HEK293 (cell line): Measurements from ENCODE around the gene LIG3.

Experiments
- BCL6B ChIP-seq: fragments of 450-650 bp; formaldehyde crosslinking; IDR thresholded peaks from 2 replicates; pipeline ENCODE4 v1.5.1; 2017; ENCODE audit warnings: missing biosample characterization, missing genetic modification characterization
- GLI2 ChIP-seq: fragments of 450-650 bp; formaldehyde crosslinking; IDR thresholded peaks from 2 replicates; pipeline ENCODE4; 2017; ENCODE audit warnings: missing biosample characterization, missing genetic modification characterization, low read depth, borderline replicate concordance
- HOXA7 ChIP-seq: sonication (generic); formaldehyde crosslinking; IDR thresholded peaks from 2 replicates; pipeline ENCODE4 v1.8.1; 2022; ENCODE audit warnings: missing genetic modification reagents, borderline replicate concordance
- IKZF3 ChIP-seq: fragments of 450-650 bp; IDR thresholded peaks from 2 replicates; pipeline ENCODE4 v1.5.0; 2018; ENCODE audit warnings: missing biosample characterization, mild to moderate bottlenecking, missing genetic modification characterization, moderate library complexity
- KLF7 ChIP-seq: fragments of 450-650 bp; formaldehyde crosslinking; IDR thresholded peaks from 2 replicates; pipeline ENCODE4 v1.5.1; 2016; ENCODE audit warnings: missing biosample characterization, missing genetic modification characterization, borderline replicate concordance
- OSR2 ChIP-seq: fragments of 450-650 bp; formaldehyde crosslinking; IDR thresholded peaks from 2 replicates; pipeline ENCODE4 v1.5.1; 2016; ENCODE audit warnings: missing biosample characterization, missing genetic modification characterization
- PATZ1 ChIP-seq: fragments of 450-650 bp; formaldehyde crosslinking; IDR thresholded peaks from 2 replicates; pipeline ENCODE4 v1.5.1; 2016; ENCODE audit warnings: missing biosample characterization, missing genetic modification characterization
- RBAK ChIP-seq: fragments of 450-650 bp; formaldehyde crosslinking; IDR thresholded peaks from 2 replicates; pipeline ENCODE4 v1.5.1; 2016; ENCODE audit warnings: missing biosample characterization, missing genetic modification characterization
- SP2 ChIP-seq: fragments of 450-650 bp; formaldehyde crosslinking; IDR thresholded peaks from 2 replicates; pipeline ENCODE4 v1.5.1; 2016; ENCODE audit warnings: missing biosample characterization, missing genetic modification characterization
- SP7 ChIP-seq: fragments of 450-650 bp; formaldehyde crosslinking; IDR thresholded peaks from 2 replicates; pipeline ENCODE4 v1.5.1; 2016; ENCODE audit warnings: missing biosample characterization, missing genetic modification characterization
- ZBTB20 ChIP-seq: fragments of 450-650 bp; formaldehyde crosslinking; IDR thresholded peaks from 2 replicates; pipeline ENCODE4 v1.5.1; 2016; ENCODE audit warnings: missing biosample characterization, missing genetic modification characterization
- ZBTB21 ChIP-seq: fragments of 450-650 bp; formaldehyde crosslinking; IDR thresholded peaks from 2 replicates; pipeline ENCODE4 v1.5.1; 2017; ENCODE audit warnings: missing biosample characterization, missing genetic modification characterization
- ZBTB48 ChIP-seq: fragments of 450-650 bp; formaldehyde crosslinking; IDR thresholded peaks from 2 replicates; pipeline ENCODE4 v1.5.1; 2016; ENCODE audit warnings: missing biosample characterization, missing genetic modification characterization
- ZBTB8A ChIP-seq: fragments of 450-650 bp; formaldehyde crosslinking; IDR thresholded peaks from 2 replicates; pipeline ENCODE4 v1.5.1; 2016; ENCODE audit warnings: missing biosample characterization, missing genetic modification characterization
- ZNF140 ChIP-seq: fragments of 450-650 bp; formaldehyde crosslinking; IDR thresholded peaks from 2 replicates; pipeline ENCODE4 v1.5.1; 2016; ENCODE audit warnings: missing biosample characterization, missing genetic modification characterization
- ZNF335 ChIP-seq: fragments of 450-650 bp; formaldehyde crosslinking; conservative IDR thresholded peaks from 2 replicates; pipeline ENCODE4 v1.5.1; 2016; ENCODE audit warnings: missing biosample characterization, missing genetic modification characterization
- ZNF423 ChIP-seq: fragments of 450-650 bp; formaldehyde crosslinking; IDR thresholded peaks from 2 replicates; pipeline ENCODE4 v1.5.1; 2016; ENCODE audit warnings: missing biosample characterization, missing genetic modification characterization
- ZNF510 ChIP-seq: fragments of 450-650 bp; formaldehyde crosslinking; IDR thresholded peaks from 2 replicates; pipeline ENCODE4 v1.5.1; 2018; ENCODE audit warnings: mild to moderate bottlenecking, missing genetic modification characterization, missing biosample characterization; ENCODE audit not compliant: insufficient replicate concordance
- ZNF518A ChIP-seq: fragments of 450-650 bp; formaldehyde crosslinking; conservative IDR thresholded peaks from 2 replicates; pipeline ENCODE4 v1.5.1; 2016; ENCODE audit warnings: low read depth, missing biosample characterization, missing genetic modification characterization
- ZNF561 ChIP-seq: fragments of 450-650 bp; IDR thresholded peaks from 2 replicates; pipeline ENCODE4 v1.5.1; 2018; ENCODE audit warnings: missing biosample characterization, missing genetic modification characterization, borderline replicate concordance
- ZNF600 ChIP-seq: fragments of 450-650 bp; formaldehyde crosslinking; IDR thresholded peaks from 2 replicates; pipeline ENCODE4 v1.5.1; 2016; ENCODE audit warnings: missing biosample characterization, missing genetic modification characterization
- ZNF623 ChIP-seq: fragments of 450-650 bp; formaldehyde crosslinking; IDR thresholded peaks from 2 replicates; pipeline ENCODE4 v1.5.1; 2016; ENCODE audit warnings: missing biosample characterization, missing genetic modification characterization
- ZNF624 ChIP-seq: fragments of 450-650 bp; formaldehyde crosslinking; IDR thresholded peaks from 2 replicates; pipeline ENCODE4 v1.5.1; 2017; ENCODE audit warnings: missing biosample characterization, missing genetic modification characterization
- ZNF654 ChIP-seq: fragments of 450-650 bp; formaldehyde crosslinking; IDR thresholded peaks from 2 replicates; pipeline ENCODE4 v1.5.1; 2016; ENCODE audit warnings: low read depth, missing biosample characterization, missing genetic modification characterization
- ZNF677 ChIP-seq: fragments of 450-650 bp; IDR thresholded peaks from 2 replicates; pipeline ENCODE4 v1.5.0; 2018; ENCODE audit warnings: missing biosample characterization, mild to moderate bottlenecking, missing genetic modification characterization, moderate library complexity
- ZNF701 ChIP-seq: fragments of 450-650 bp; formaldehyde crosslinking; IDR thresholded peaks from 2 replicates; pipeline ENCODE4 v1.5.1; 2016; ENCODE audit warnings: missing biosample characterization, missing genetic modification characterization
- TF ChIP-seq, protein P1 (sequence below): fragments of 450-650 bp; formaldehyde crosslinking; IDR thresholded peaks from 2 replicates; pipeline ENCODE4 v1.5.1; 2016; ENCODE audit warnings: missing biosample characterization, missing genetic modification characterization, borderline replicate concordance
- TF ChIP-seq, protein P2 (sequence below): fragments of 450-650 bp; formaldehyde crosslinking; IDR thresholded peaks from 2 replicates; pipeline ENCODE4 v1.5.1; 2016; ENCODE audit warnings: missing biosample characterization, missing genetic modification characterization, low read depth

The LIG3 gene

DNA sequence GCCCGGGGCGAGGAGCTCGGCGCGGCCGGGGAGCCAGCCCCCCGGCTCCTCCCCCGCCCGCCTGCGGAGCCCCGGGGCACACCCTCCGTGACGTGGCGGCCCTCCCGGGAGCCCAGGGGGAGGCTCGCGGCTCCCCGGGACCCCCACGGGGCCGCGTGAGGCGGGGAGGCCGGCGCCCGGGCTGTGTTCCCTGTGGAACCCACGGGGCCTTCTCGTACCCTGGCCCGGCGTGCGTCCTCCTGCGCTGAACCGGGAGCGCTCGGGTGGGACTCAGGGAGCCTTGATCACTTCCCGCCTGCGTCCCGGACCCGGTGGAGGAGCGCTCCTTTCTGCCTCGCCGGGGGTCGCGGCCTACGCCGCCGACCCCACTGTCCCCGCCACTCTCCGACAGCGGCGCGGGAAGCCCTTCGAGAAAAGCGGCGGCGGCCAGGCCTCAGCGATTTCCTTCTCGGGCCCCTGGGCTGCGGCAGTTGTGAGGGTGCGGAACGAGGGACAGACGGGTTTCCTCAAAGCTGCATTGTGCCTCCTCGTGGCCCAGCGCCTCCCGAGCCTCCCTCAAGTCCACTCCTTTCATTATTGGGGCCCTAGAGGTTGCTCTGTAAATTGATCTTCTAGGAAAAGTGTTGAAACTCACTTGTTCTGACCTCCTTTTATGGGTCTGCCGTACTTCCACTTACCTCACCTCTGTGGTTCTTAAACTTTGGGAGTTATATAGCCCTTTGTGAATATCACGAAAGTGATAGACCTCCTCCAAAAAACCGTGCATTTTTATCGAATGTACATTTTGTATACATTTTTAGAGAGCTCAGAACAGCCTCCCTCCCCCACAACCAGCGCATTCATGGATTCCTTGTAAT lies 597 bp downstream of the LIG3 start (continued):
- TF ChIP-seq, protein P1, sequence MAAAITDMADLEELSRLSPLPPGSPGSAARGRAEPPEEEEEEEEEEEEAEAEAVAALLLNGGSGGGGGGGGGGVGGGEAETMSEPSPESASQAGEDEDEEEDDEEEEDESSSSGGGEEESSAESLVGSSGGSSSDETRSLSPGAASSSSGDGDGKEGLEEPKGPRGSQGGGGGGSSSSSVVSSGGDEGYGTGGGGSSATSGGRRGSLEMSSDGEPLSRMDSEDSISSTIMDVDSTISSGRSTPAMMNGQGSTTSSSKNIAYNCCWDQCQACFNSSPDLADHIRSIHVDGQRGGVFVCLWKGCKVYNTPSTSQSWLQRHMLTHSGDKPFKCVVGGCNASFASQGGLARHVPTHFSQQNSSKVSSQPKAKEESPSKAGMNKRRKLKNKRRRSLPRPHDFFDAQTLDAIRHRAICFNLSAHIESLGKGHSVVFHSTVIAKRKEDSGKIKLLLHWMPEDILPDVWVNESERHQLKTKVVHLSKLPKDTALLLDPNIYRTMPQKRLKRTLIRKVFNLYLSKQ (tag by site-specific recombination), result no peak
- TF ChIP-seq PATZ1 (tag by site-specific recombination), result peak; percentile 54
- TF ChIP-seq GLI2 (tag by site-specific recombination), result no peak
- TF ChIP-seq ZNF624 (tag by site-specific recombination), result no peak
- peak; percentile 54 for TF ChIP-seq ZBTB8A (tag by site-specific recombination)
- no peak for TF ChIP-seq ZNF623 (tag by site-specific recombination)
- TF ChIP-seq SP2, result no peak
- TF ChIP-seq ZNF335 (tag by site-specific recombination), result no peak
- peak; percentile 84 for TF ChIP-seq BCL6B (tag by site-specific recombination)
- no peak for TF ChIP-seq HOXA7 (CRISPR knock-in tag)
- no peak for TF ChIP-seq ZNF654 (tag by site-specific recombination)
- TF ChIP-seq ZNF518A (tag by site-specific recombination), result no peak
- TF ChIP-seq, protein P2, sequence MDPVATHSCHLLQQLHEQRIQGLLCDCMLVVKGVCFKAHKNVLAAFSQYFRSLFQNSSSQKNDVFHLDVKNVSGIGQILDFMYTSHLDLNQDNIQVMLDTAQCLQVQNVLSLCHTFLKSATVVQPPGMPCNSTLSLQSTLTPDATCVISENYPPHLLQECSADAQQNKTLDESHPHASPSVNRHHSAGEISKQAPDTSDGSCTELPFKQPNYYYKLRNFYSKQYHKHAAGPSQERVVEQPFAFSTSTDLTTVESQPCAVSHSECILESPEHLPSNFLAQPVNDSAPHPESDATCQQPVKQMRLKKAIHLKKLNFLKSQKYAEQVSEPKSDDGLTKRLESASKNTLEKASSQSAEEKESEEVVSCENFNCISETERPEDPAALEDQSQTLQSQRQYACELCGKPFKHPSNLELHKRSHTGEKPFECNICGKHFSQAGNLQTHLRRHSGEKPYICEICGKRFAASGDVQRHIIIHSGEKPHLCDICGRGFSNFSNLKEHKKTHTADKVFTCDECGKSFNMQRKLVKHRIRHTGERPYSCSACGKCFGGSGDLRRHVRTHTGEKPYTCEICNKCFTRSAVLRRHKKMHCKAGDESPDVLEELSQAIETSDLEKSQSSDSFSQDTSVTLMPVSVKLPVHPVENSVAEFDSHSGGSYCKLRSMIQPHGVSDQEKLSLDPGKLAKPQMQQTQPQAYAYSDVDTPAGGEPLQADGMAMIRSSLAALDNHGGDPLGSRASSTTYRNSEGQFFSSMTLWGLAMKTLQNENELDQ, result no peak
- TF ChIP-seq IKZF3 (tag by site-specific recombination), result no peak; the same call in 1 of the 2 replicates
- peak; percentile 51 for TF ChIP-seq ZNF600 (tag by site-specific recombination)
- TF ChIP-seq ZNF701, result no peak
- no peak for TF ChIP-seq ZNF140
- no peak for TF ChIP-seq ZNF561
- no peak for TF ChIP-seq SP7
- TF ChIP-seq RBAK (tag by site-specific recombination), result no peak
- peak; percentile 86 for TF ChIP-seq ZNF423
- TF ChIP-seq KLF7 (tag by site-specific recombination), result no peak
- TF ChIP-seq OSR2 (tag by site-specific recombination), result peak; percentile 5; the same call in 1 of the 2 replicates
- TF ChIP-seq ZNF510 (tag by site-specific recombination), result no peak
- peak; percentile 64 for TF ChIP-seq ZBTB20 (tag by site-specific recombination)
- peak; percentile 71 for TF ChIP-seq ZBTB48 (tag by site-specific recombination)
- TF ChIP-seq ZNF677 (tag by site-specific recombination), result 0 out of 2 replicates have a peak, but pooled peaks have one; percentile 13
- TF ChIP-seq ZBTB21 (tag by site-specific recombination), result no peak
